Activated CD4-positive, alpha-beta T cell treated with anti-CD3 and anti-CD28 coated beads, Interleukin-2, amount 50 U/mL, for 24 hours (primary cell): ENCODE data around the gene MYH6.

Experiments used
- DNase-seq, 2 donors: peaks; one replicate each; pipeline ENCODE4 v3.0.0-alpha.2; 2020; ENCODE audit warnings: low read depth in 1 of 2, low spot score in 1 of 2

MYH6 gene

DNA sequence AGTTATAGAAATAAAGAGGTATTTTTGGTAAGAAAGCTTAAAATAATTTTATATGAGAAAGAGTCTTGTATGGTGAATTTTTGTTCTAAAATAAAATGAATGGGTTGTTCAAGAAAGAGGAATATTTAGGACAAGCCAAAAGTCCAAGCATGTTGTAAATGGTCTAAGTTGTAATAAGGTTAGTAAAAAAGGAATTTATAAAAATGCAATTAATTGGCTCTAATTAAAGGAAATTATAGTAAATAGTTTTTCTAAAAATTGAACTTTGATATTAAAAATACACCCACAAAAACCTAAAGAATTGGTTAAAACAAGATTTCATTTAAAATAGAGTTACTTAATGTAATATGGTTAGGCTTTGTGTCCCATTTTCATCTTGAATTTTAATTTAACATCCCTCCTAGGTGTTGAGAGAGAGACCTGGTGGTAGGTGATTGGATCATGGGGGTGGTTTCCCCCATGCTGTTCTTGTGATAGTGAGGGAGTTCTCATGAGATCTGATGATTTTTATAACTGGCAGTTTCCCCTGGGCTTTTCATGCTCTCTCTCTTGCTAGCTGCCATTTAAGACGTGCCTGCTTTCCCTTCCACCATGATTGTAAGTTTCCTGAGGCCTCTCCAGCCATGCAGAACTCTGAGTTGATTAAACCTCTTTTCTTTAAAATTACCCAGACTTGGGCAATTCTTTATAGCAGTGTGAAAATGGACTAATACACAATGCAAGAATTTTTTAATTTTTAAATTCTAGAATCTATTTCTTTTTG lies 68.4 kb downstream of the MYH6 start:
- no peak for DNase-seq

DNA sequence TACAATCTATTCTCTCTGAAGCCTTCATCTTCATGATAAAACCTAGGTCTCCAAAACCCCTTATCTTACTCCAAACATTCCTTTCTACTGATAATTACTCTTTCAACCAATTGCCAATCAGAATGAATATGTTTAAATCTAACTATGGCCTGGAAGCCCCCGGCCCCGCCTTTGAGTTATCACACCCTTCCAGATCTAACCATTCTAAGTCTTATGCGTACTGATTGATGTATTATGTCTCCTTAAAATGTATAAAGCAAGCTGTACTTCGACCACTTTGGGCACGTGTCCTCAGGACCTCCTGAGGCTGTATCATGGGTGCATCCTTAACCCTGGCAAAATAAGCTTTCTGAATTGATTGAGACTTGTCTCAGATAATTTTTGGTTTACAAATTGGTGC lies 72.5 kb downstream of the MYH6 start:
- no peak for DNase-seq
